ENCODE results near the gene MACROD2.

GRCh38 chr20:15415908-15416307 lies 1420.6 kb downstream of the MACROD2 start:
- no peak for TF ChIP-seq CTCF (IDR thresholded peaks at IDR 0.05)
- TF ChIP-seq POLR2A (IDR thresholded peaks at IDR 0.05) = no peak
